NCI-H2227 (cell line): Measurements from ENCODE around the gene WBP1.
"Not testable (repeated sequence)": the region's sequence is repeated elsewhere in the genome, so short reads cannot be mapped to it uniquely, and the experiment has no call there.

Source experiments
- DNase-seq: peaks from one replicate; lab custom pipeline; 2025; ENCODE audit not compliant: unreplicated experiment; lab: John Stamatoyannopoulos, UW

WBP1 gene

GRCh38 chr2:74448771-74449170 lies 9.5 kb upstream of the WBP1 start:
- no peak for DNase-seq

- no peak for DNase-seq
Observed at GRCh38 chr2:74450570-74451190, 7.6 kb upstream of the WBP1 start.

- peak; percentile 98 for DNase-seq
Observed at GRCh38 chr2:74454654-74455511, 3.4 kb upstream of the WBP1 start, which contains the start of gene INO80B. INO80B (plus strand) TSS chr2:74455087; CDS start chr2:74455117, 30 bp downstream.

GRCh38 chr2:74457129-74457548 lies 1.1 kb upstream of the WBP1 start:
- no peak for DNase-seq

GRCh38 chr2:74457549-74458131 lies 598 bp upstream of the WBP1 start:
- peak; percentile 89 for DNase-seq

- peak; percentile 43 for DNase-seq
Observed at GRCh38 chr2:74458938-74459363, 713 bp downstream of the WBP1 start.

- DNase-seq, result not testable (repeated sequence)
Observed at GRCh38 chr2:74459503-74460118, 1.4 kb downstream of the WBP1 start.

GRCh38 chr2:74460187-74460586 lies 1.9 kb downstream of the WBP1 start:
- DNase-seq, result not testable (repeated sequence)

GRCh38 chr2:74461187-74462053 lies 3.2 kb downstream of the WBP1 start:
- no peak for DNase-seq

GRCh38 chr2:74462054-74462785 lies 4.0 kb downstream of the WBP1 start:
- no peak for DNase-seq

GRCh38 chr2:74462786-74463105 lies 4.5 kb downstream of the WBP1 start:
- no peak for DNase-seq

- DNase-seq, result no peak
Observed at GRCh38 chr2:74464406-74464805, 6.2 kb downstream of the WBP1 start.

GRCh38 chr2:74470742-74471141 lies 12.5 kb downstream of the WBP1 start:
- not testable (repeated sequence) for DNase-seq

GRCh38 chr2:74471332-74472065 lies 13.3 kb downstream of the WBP1 start:
- DNase-seq, result no peak

- peak; percentile 97 for DNase-seq
Observed at GRCh38 chr2:74472086-74472944, 14.1 kb downstream of the WBP1 start, which contains the start of gene MRPL53. MRPL53 (minus strand) TSS chr2:74472680; CDS start chr2:74472660, 20 bp downstream.

- DNase-seq, result no peak
Observed at GRCh38 chr2:74472945-74473258, 14.7 kb downstream of the WBP1 start.

GRCh38 chr2:74474481-74474880 lies 16.2 kb downstream of the WBP1 start:
- DNase-seq, result no peak

GRCh38 chr2:74474899-74475298 lies 16.7 kb downstream of the WBP1 start:
- DNase-seq, result no peak
